ENCODE measurements around the gene CRB2. TPM values are rescaled to one million over a fixed set of nuclear protein-coding genes. Genes with fewer than 3 reads are reported as not detected.

CRB2 gene
- total RNA-seq: under 1 TPM in 5 of 9 donors, not detected in 4; under 0.01 to 0.24 (median 0.07) TPM
- polyA plus RNA-seq: under 1 TPM; 0.03 to 0.13 (median 0.08) TPM
- long read RNA-seq, donor 1: 0 reads
- long read RNA-seq, donor 2: 0 reads
- long read RNA-seq, donor 3: 0 reads
- long read RNA-seq, donor 4: 0 reads
- long read RNA-seq, donor 5: 0 reads
- long read RNA-seq, donor 6: 0 reads
- long read RNA-seq, donor 7: 0 reads
- long read RNA-seq, donor 8: 0 reads
- long read RNA-seq, donor 9: 0 reads
- long read RNA-seq, donor 10: 0 reads

DNA sequence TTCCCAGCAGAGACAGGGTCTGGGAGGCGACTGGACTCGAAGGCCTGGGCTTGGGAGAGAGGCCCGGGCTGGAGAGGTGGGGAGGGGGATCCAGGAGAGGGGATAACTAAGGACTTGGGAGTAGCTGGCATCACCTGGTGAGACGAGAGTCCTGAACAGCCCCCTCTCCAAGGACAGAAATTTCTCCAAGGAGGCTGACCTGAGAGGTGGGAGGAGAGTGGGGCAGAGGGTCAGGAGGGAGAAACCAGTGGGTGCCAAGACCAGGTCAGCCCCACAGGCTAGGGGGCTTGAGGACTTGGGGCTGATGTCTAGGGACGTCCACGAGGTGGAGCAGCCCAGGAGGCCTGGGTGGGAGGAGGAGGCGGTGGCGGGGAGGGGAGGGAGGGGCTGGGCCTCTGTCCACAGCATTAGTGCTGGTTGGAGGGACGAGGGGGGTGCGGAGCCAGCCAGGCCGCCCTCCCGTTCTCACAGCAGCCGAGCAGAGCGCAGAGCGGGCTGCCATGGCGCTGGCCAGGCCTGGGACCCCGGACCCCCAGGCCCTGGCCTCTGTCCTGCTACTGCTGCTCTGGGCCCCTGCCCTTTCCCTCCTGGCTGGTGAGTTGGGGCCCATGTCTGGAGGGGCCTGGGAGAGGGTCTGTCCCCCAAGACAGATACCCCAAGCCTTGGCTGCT is at the start of gene CRB2:
TSS of gene CRB2 (plus strand) at position 437 of the 671 bp plus-strand sequence. CDS start at position 501, 64 bp downstream.
- DNase-seq: no peak
- WGBS, 4 donors: 56 to 73% (median 62%) methylated on average over 2 to 17 of the region's 17 CpGs
- no peaks in the 10 kb centered on the region for H3K9me3 ChIP-seq (replicated peaks in 1 of 3)
- intact Hi-C loops (cut with DNase I): no loop called here
- no peaks in the 10 kb centered on the region for H3K36me3 ChIP-seq (replicated peaks in 1 of 2)
- no peak within 1 kb of the TSS for H3K27ac ChIP-seq
- no peak within 1 kb of the TSS for H3K4me3 ChIP-seq
- H3K4me1 ChIP-seq (replicated peaks in 1 of 2): no peaks in the 10 kb centered on the region
- H3K27me3 ChIP-seq: peaks cover 23% of the 10 kb centered on the region
- TF ChIP-seq POLR2A (IDR thresholded peaks at IDR 0.05): no peak
- TF ChIP-seq, protein P1, sequence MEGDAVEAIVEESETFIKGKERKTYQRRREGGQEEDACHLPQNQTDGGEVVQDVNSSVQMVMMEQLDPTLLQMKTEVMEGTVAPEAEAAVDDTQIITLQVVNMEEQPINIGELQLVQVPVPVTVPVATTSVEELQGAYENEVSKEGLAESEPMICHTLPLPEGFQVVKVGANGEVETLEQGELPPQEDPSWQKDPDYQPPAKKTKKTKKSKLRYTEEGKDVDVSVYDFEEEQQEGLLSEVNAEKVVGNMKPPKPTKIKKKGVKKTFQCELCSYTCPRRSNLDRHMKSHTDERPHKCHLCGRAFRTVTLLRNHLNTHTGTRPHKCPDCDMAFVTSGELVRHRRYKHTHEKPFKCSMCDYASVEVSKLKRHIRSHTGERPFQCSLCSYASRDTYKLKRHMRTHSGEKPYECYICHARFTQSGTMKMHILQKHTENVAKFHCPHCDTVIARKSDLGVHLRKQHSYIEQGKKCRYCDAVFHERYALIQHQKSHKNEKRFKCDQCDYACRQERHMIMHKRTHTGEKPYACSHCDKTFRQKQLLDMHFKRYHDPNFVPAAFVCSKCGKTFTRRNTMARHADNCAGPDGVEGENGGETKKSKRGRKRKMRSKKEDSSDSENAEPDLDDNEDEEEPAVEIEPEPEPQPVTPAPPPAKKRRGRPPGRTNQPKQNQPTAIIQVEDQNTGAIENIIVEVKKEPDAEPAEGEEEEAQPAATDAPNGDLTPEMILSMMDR (IDR thresholded peaks at IDR 0.05): no peak

DNA sequence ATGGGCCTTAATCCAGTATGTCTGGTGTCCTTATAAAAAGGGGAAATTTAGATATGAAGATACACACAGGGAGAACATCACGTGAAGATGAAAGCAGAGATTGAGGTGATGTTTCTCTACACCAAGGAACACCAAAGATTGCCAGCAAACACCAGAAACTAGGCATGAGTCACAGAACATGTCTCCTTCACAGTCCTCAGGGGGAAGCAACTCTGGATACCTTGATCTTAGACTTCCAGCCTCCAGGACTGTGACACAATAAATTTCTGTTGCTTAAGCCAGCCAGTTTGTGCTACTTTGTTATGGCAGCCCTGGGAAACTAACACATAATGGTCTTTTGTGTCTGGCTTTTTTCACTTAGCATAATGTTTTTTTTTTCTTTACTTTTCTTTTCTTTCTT is 46.4 kb upstream of the CRB2 start:
- 76 to 91% (median 89%) methylated on average over 1 of the region's 1 CpG for WGBS, 4 donors
- Histone ChIP-seq H3K4me3 (no peak overlapping the region), H3K9me3 (replicated peaks in 1 of 3) (no peaks in the 10 kb centered on the region), H3K27me3 (no peaks in the 10 kb centered on the region), H3K27ac (no peak overlapping the region), H3K4me1 (replicated peaks in 1 of 2) (no peaks in the 10 kb centered on the region), H3K36me3 (replicated peaks in 1 of 2) (no peaks in the 10 kb centered on the region)
- no peak for TF ChIP-seq POLR2A (IDR thresholded peaks at IDR 0.05)
- TF ChIP-seq, protein P1 (IDR thresholded peaks at IDR 0.05): no peak
- DNase-seq: no peak
- intact Hi-C loops (cut with DNase I): no loop called here

DNA sequence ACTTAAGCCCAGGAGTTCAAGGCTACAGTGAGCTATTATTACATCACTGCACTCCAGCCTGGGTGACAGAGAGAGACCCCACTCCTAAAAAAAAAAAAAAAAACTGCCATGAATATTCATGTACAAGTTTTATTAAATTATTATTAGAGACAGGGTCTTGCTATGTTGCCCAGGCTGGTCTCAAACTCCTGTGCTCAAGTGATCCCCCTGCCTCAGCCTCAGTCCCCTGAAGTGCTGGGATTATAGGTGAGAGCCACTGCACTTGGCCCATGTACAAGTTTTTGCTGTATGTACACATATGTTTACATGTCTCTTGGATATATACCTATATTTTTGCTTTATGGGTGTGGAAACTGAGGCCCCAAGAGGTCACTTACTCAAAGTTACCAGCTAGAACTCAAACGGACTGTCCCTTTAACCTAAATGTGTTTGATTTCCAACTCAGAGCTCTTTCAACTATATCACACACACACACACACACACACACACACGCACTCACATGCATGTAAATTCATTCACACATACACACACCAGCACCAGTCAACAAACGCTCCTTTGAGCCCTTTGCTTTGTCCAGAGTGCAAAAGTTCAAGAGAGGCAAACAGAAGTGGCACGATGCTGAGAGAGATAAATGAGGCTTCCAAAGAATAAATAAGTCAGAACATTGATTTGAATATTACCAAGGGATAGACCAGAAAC is 45.3 kb upstream of the CRB2 start:
- H3K4me1 ChIP-seq (replicated peaks in 1 of 2): no peaks in the 10 kb centered on the region
- no peak overlapping the region for H3K4me3 ChIP-seq
- H3K36me3 ChIP-seq (replicated peaks in 1 of 2): no peaks in the 10 kb centered on the region
- WGBS, 4 donors: 61 to 68% (median 64%) methylated on average over 4 of the region's 4 CpGs
- no peaks in the 10 kb centered on the region for H3K9me3 ChIP-seq (replicated peaks in 1 of 3)
- intact Hi-C loops (cut with DNase I): no loop called here
- DNase-seq: no peak
- TF ChIP-seq, protein P1 (IDR thresholded peaks at IDR 0.05): no peak
- TF ChIP-seq POLR2A (IDR thresholded peaks at IDR 0.05): no peak
- H3K27me3 ChIP-seq: no peaks in the 10 kb centered on the region
- H3K27ac ChIP-seq: no peak overlapping the region

DNA sequence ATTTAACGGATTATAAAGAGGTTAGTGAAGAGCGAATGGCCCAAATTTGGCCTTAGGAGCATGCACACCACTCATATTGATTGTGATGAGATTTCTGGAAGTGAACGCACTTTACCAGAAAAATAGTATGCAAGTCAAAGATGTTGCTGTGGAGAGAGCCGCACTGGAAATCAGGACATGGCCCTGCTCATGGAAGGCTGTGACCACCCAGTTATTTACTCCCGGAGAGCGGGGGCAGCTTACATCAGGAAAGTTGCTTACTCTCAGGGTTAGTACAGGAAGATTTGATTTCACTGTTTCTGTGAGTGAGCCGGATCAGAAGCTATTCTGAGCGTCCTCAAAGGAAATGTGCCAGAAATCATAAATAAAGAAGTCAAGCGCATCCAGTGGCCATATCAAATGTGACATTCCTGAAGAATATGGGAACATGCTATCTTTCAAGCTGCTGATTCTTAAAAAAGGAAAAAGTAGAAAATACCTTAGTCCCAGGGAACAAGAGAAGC is 44.7 kb upstream of the CRB2 start:
- DNase-seq: no peak
- H3K27me3 ChIP-seq: no peaks in the 10 kb centered on the region
- no peak overlapping the region for H3K27ac ChIP-seq
- H3K36me3 ChIP-seq (replicated peaks in 1 of 2): no peaks in the 10 kb centered on the region
- intact Hi-C loops (cut with DNase I): no loop called here
- no peak overlapping the region for H3K4me3 ChIP-seq
- WGBS, 4 donors: 59 to 72% (median 66%) methylated on average over 9 of the region's 9 CpGs
- TF ChIP-seq, protein P1 (IDR thresholded peaks at IDR 0.05): no peak
- TF ChIP-seq POLR2A (IDR thresholded peaks at IDR 0.05): no peak
- no peaks in the 10 kb centered on the region for H3K9me3 ChIP-seq (replicated peaks in 1 of 3)
- H3K4me1 ChIP-seq (replicated peaks in 1 of 2): no peaks in the 10 kb centered on the region

All from adrenal gland (tissue), 19 donors.